Erythroblast (primary cell): ENCODE measurements around the gene REN.

Source experiments
- GATA1 ChIP-seq: IDR thresholded peaks from 2 replicates; pipeline ENCODE4 v1.6.1; 2011; ENCODE audit warnings: low read depth, mild to moderate bottlenecking, control low read depth, low read length, moderate library complexity
- POLR2A ChIP-seq: IDR thresholded peaks from 2 replicates; pipeline ENCODE4 v1.6.1; 2011; ENCODE audit warnings: mild to moderate bottlenecking, low read length

DNA sequence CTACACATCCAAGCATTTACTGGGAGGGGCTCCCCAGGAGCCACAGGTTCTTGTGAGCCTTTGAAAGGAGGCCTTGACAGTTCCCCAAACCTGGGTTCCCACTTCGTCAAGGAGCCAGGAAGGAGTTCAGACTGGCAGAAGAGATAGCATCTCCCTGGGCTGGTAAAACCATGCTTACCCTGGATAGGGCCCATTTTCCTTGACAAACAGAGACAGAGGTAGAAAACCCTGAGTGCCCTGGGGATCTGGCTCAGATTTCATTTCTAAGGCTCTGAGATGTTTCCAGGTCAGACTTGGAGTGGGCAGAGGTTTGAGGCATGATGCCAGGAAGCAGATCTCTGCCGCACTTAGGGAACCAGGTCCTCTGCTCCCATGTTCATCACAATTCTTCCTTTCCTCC is 17.0 kb downstream of the REN start:
- TF ChIP-seq POLR2A = no peak
- TF ChIP-seq GATA1 = no peak
